GM12865 (cell line): ENCODE results near the gene SPATA16.

Source experiments
- DNase-seq: peaks from one replicate; pipeline ENCODE4 v3.0.0; 2010; ENCODE audit warnings: low read depth
- H3K4me3 ChIP-seq: 2 replicates; pipeline ENCODE4 v1.5.1; 2011; ENCODE audit warnings: mild to moderate bottlenecking, low read depth, low read length, control low read depth
- CTCF ChIP-seq: IDR thresholded peaks from 2 replicates; pipeline ENCODE4 v1.5.1; 2011; ENCODE audit warnings: low read length, control low read depth, low read depth, inconsistent platforms; ENCODE audit not compliant: insufficient read depth; ENCODE audit errors: missing control alignments

Gene SPATA16

DNA sequence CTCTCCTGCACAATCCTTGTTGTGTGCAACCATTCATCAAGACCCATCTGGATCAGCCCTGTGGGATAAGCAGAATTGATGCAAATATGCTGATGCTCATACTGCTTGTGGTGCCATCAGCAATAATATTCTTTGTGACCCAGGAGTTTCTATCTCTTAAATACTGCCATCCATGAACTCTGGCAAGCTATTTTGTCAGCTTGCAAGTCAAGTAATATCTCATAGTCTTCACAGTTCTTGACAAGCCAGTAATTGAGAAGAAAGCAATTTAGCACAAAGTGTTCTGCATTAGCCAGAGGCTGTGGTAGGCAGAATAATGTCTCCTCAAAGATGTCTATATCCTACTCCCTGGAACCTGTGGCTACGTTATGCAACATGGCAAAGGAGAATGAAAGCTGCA is 49.0 kb downstream of the SPATA16 start:
- H3K4me3 ChIP-seq = no peak overlapping the region
- DNase-seq = no peak
- no peak for TF ChIP-seq CTCF

DNA sequence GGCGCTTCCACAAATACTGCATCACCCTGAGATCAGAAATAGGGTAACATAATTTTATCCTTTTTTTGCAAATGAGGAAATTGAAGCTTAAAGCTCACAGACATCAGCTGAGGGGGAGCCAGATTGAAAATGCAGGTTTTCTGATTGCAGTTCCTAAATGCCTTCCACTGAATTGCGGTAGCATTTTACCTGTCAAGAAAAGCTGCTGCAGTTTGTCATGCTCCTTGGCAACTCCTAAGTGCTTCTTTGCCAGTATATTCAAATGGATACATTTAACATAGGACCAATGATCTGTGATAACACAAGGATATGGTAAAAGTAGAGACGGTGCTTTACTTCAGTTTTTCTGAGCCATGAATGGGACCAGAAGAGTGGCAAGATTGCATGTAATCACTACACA is 50.5 kb downstream of the SPATA16 start:
- DNase-seq = no peak
- no peak for TF ChIP-seq CTCF
- no peak overlapping the region for H3K4me3 ChIP-seq

DNA sequence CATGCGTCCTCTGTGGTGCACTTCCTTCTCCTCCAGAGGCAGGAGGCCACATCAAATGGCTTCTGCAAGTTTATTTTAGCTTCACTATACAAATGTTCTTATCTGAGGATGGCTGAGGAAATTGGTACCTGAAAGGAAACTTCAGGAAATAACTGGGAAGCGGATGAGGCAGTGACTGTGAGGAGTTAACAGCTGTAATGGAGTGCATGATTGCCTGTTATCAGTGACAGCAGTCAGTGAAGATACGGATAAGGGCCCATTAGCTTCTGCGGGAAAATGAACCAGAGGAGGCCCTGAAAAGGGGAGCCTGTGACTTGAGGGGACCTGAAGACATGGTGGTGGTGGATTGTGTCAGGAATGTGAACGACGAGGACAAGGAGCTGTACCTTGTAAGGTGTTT is 51.8 kb downstream of the SPATA16 start:
- DNase-seq = no peak
- no peak overlapping the region for H3K4me3 ChIP-seq
- TF ChIP-seq CTCF = no peak

- no peak overlapping the region for H3K4me3 ChIP-seq
- no peak for TF ChIP-seq CTCF
- DNase-seq = no peak
Observed at GRCh38 chr3:173078525-173078924, 62.5 kb downstream of the SPATA16 start.

- DNase-seq = peak; percentile 11
- H3K4me3 ChIP-seq = no peak overlapping the region
- no peak for TF ChIP-seq CTCF
Observed at GRCh38 chr3:173066044-173067004, 74.7 kb downstream of the SPATA16 start.

- peak; percentile 13 for DNase-seq
- H3K4me3 ChIP-seq = no peak overlapping the region
- TF ChIP-seq CTCF = no peak
Observed at GRCh38 chr3:173065543-173065981, 75.5 kb downstream of the SPATA16 start.

DNA sequence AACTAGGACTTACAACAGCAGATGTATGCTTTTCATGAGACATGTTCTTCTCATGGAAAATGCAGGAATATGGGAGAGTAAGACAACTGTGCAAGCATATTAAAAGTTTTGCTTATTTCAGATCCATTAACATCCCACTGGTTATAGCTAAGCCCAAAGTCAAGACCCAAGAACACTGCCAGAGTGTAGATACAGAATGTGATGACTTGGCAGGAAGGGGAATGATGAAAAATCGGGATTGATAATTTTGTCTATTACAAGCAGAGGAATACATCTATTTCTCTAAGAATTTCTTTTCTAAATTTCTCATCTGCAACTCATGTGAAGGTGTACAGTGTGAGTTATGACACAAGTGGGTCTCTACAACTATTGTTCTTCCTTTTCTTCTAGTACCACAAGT is 76.4 kb downstream of the SPATA16 start:
- TF ChIP-seq CTCF = no peak

More for the DNA sequence above, 76.4 kb downstream of the SPATA16 start:
- no peak for DNase-seq
- H3K4me3 ChIP-seq = no peak overlapping the region
